Measurements from ENCODE around the gene CDH4. TPM values are rescaled to one million over a fixed set of nuclear protein-coding genes. Genes with fewer than 3 reads are reported as not detected.

CDH4 gene
- total RNA-seq, 3 donors from 2014 or later (not counting 1 experiment from before 2014, with no cell fraction given): 0.18 TPM; not detected in 2

DNA sequence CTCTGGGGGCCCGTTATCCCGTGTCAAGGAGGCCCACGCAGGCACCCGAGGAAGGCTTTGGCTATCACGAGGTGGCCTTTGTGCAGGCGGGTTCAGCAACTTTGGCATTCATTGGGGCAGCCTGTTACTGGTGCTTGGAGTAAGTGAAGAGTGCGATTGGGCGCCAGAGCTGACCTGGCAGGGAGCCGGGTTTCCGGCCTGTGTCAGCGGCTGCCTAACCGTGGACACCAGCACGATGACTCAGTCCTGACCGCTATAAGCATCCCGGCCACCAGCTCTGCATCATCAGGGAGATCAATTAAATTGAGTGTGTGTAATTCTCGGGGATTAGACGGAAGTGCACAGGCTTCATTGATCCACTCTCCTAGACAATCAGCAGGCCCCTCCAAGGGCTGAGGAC is 45.9 kb downstream of the CDH4 start:
- 90% methylated on average over 16 of the region's 17 CpGs for WGBS (ENCODE audit: insufficient coverage)
- Mint-ChIP-seq H3K27me3 (ENCODE audit: low read depth in 2 of 2) (no peaks in the 10 kb centered on the region), H3K4me1 (no peaks in the 10 kb centered on the region), H3K9me3 (peaks cover 0 to 3% of the 10 kb centered on the region in 2 donors), H3K36me3 (no peaks in the 10 kb centered on the region), H3K27ac (no peak overlapping the region), H3K4me3 (no peak overlapping the region)
- intact Hi-C loops (cut with micrococcal nuclease): no loop called here
- Histone ChIP-seq H3K4me1 (ENCODE audit: control insufficient read depth, insufficient read depth, low read length) (no peaks in the 10 kb centered on the region), H3K36me3 (ENCODE audit: control insufficient read depth, insufficient read depth, low read length) (no peaks in the 10 kb centered on the region), H3K9me3 (ENCODE audit: control insufficient read depth, insufficient read depth, low read length) (peaks cover 13% of the 10 kb centered on the region), H3K4me3 (ENCODE audit: low read length) (no peak overlapping the region), H3K27ac (ENCODE audit: low read length) (no peak overlapping the region), H3K27me3 (ENCODE audit: control insufficient read depth, insufficient read depth, low read length) (no peaks in the 10 kb centered on the region)
- TF ChIP-seq, protein P1, sequence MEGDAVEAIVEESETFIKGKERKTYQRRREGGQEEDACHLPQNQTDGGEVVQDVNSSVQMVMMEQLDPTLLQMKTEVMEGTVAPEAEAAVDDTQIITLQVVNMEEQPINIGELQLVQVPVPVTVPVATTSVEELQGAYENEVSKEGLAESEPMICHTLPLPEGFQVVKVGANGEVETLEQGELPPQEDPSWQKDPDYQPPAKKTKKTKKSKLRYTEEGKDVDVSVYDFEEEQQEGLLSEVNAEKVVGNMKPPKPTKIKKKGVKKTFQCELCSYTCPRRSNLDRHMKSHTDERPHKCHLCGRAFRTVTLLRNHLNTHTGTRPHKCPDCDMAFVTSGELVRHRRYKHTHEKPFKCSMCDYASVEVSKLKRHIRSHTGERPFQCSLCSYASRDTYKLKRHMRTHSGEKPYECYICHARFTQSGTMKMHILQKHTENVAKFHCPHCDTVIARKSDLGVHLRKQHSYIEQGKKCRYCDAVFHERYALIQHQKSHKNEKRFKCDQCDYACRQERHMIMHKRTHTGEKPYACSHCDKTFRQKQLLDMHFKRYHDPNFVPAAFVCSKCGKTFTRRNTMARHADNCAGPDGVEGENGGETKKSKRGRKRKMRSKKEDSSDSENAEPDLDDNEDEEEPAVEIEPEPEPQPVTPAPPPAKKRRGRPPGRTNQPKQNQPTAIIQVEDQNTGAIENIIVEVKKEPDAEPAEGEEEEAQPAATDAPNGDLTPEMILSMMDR (IDR thresholded peaks at IDR 0.05): no peak
- no peak for DNase-seq
- no peak for ATAC-seq

DNA sequence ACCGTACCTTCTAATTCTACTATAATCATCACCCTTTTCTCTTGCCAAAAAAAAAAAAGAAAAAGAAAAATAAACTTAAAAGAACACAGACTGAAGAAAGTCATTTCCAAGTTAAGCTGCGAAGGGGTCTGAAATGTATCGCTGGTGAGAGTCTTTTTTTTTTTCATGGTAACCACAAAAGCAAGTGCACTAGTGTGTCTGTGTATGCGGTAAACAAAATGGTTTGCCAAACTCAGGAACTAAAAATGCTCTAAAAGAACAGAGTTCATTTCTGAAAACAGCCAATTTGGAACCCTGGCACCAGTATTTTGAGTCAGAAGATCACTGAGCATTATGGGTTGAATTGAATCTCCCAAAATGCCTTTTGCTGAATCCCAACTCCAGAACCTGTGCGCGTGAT is 46.6 kb downstream of the CDH4 start:
- Mint-ChIP-seq H3K4me1 (no peaks in the 10 kb centered on the region), H3K9me3 (peaks cover 0 to 3% of the 10 kb centered on the region in 2 donors), H3K27me3 (ENCODE audit: low read depth in 2 of 2) (no peaks in the 10 kb centered on the region), H3K36me3 (no peaks in the 10 kb centered on the region), H3K4me3 (no peak overlapping the region), H3K27ac (no peak overlapping the region)
- no peak overlapping the region for H3K4me3 ChIP-seq (ENCODE audit: low read length)
- H3K36me3 ChIP-seq (ENCODE audit: control insufficient read depth, insufficient read depth, low read length): no peaks in the 10 kb centered on the region
- WGBS (ENCODE audit: insufficient coverage): 77% methylated on average over 6 of the region's 6 CpGs
- H3K27me3 ChIP-seq (ENCODE audit: control insufficient read depth, insufficient read depth, low read length): no peaks in the 10 kb centered on the region
- DNase-seq (no peak), ATAC-seq (no peak)
- H3K27ac ChIP-seq (ENCODE audit: low read length): no peak overlapping the region
- peaks cover 15% of the 10 kb centered on the region for H3K9me3 ChIP-seq (ENCODE audit: control insufficient read depth, insufficient read depth, low read length)
- H3K4me1 ChIP-seq (ENCODE audit: control insufficient read depth, insufficient read depth, low read length): no peaks in the 10 kb centered on the region
- intact Hi-C loops (cut with micrococcal nuclease): no loop called here
- TF ChIP-seq, protein P1 (IDR thresholded peaks at IDR 0.05): no peak

DNA sequence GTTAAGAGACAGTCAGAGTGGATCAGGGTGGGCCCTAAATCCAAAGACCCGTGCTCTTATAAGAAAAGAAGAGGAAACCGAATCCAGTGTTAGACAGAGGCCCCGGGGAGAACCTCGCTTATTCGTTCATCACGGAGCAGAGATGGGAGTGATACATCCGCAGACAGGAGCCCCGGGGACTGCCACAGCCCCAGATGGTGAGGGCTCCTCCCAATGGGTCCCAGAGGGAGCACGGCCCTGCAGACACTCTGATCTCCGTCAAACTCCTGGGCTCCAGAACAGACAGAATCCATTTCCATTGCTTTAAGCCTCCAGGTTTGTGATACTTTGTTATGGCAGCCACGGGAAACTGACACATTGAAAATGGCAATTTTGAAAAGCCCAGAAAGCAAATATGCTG is 47.0 kb downstream of the CDH4 start:
- WGBS (ENCODE audit: insufficient coverage): 84% methylated on average over 11 of the region's 11 CpGs
- Mint-ChIP-seq H3K4me1 (no peaks in the 10 kb centered on the region), H3K9me3 (peaks cover 0 to 3% of the 10 kb centered on the region in 2 donors), H3K27me3 (ENCODE audit: low read depth in 2 of 2) (no peaks in the 10 kb centered on the region), H3K27ac (no peak overlapping the region), H3K4me3 (no peak overlapping the region), H3K36me3 (no peaks in the 10 kb centered on the region)
- H3K9me3 ChIP-seq (ENCODE audit: control insufficient read depth, insufficient read depth, low read length): peaks cover 15% of the 10 kb centered on the region
- H3K27ac ChIP-seq (ENCODE audit: low read length): no peak overlapping the region
- ATAC-seq (no peak), DNase-seq (no peak)
- no peaks in the 10 kb centered on the region for H3K27me3 ChIP-seq (ENCODE audit: control insufficient read depth, insufficient read depth, low read length)
- no peaks in the 10 kb centered on the region for H3K36me3 ChIP-seq (ENCODE audit: control insufficient read depth, insufficient read depth, low read length)
- H3K4me1 ChIP-seq (ENCODE audit: control insufficient read depth, insufficient read depth, low read length): no peaks in the 10 kb centered on the region
- intact Hi-C loops (cut with micrococcal nuclease): no loop called here
- TF ChIP-seq, protein P1 (IDR thresholded peaks at IDR 0.05): no peak
- no peak overlapping the region for H3K4me3 ChIP-seq (ENCODE audit: low read length)

DNA sequence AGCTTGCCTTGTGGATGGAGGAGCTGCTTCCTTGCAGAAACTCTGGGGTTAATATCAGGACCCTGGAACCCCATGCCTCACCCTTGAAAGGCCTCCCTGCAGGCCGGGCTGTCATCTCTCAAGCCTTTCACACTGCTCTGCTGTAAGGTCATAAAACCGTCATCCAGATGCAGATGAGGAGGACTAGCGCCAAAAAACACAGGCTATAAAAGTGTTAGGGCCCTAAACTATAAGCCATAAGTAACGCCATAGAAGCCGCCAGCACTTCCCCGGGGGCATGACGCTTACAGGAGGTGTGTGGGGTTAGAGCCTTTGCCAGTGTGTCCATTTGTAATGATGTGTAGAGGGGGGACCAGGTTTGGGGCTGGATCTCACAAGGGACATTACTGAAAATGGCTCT is 47.6 kb downstream of the CDH4 start:
- Mint-ChIP-seq H3K4me1 (no peaks in the 10 kb centered on the region), H3K27me3 (ENCODE audit: low read depth in 2 of 2) (no peaks in the 10 kb centered on the region), H3K4me3 (no peak overlapping the region), H3K36me3 (no peaks in the 10 kb centered on the region), H3K9me3 (peaks cover 0 to 3% of the 10 kb centered on the region in 2 donors), H3K27ac (no peak overlapping the region)
- no peaks in the 10 kb centered on the region for H3K36me3 ChIP-seq (ENCODE audit: control insufficient read depth, insufficient read depth, low read length)
- ATAC-seq: no peak
- no peaks in the 10 kb centered on the region for H3K27me3 ChIP-seq (ENCODE audit: control insufficient read depth, insufficient read depth, low read length)
- H3K4me3 ChIP-seq (ENCODE audit: low read length): no peak overlapping the region
- intact Hi-C loops (cut with micrococcal nuclease): no loop called here
- TF ChIP-seq, protein P1 (IDR thresholded peaks at IDR 0.05): no peak
- no peaks in the 10 kb centered on the region for H3K4me1 ChIP-seq (ENCODE audit: control insufficient read depth, insufficient read depth, low read length)
- H3K9me3 ChIP-seq (ENCODE audit: control insufficient read depth, insufficient read depth, low read length): peaks cover 15% of the 10 kb centered on the region
- DNase-seq: no peak
- H3K27ac ChIP-seq (ENCODE audit: low read length): no peak overlapping the region
- WGBS (ENCODE audit: insufficient coverage): 63% methylated on average over 7 of the region's 7 CpGs
